GM21360 (cell line): ENCODE measurements around the gene LRCH1.

Source experiments
- ATAC-seq: cut with Tn5 transposase; IDR thresholded peaks from one replicate; pipeline ENCODE4 v1.9.1; 2021; ENCODE audit warnings: mild to moderate bottlenecking, moderate library complexity; ENCODE audit not compliant: unreplicated experiment

Gene LRCH1

GRCh38 chr13:46561691-46562090 lies 8.7 kb downstream of the LRCH1 start:
- ATAC-seq = no peak

- ATAC-seq = no peak
Observed at GRCh38 chr13:46562152-46562551, 9.2 kb downstream of the LRCH1 start.

- ATAC-seq = no peak
Observed at GRCh38 chr13:46562581-46562980, 9.6 kb downstream of the LRCH1 start.

- peak; percentile 61 for ATAC-seq
Observed at GRCh38 chr13:46565808-46566750, 13.1 kb downstream of the LRCH1 start.

- no peak for ATAC-seq
Observed at GRCh38 chr13:46567671-46568070, 14.7 kb downstream of the LRCH1 start.

GRCh38 chr13:46569456-46569855 lies 16.5 kb downstream of the LRCH1 start:
- ATAC-seq = no peak

GRCh38 chr13:46570273-46570672 lies 17.3 kb downstream of the LRCH1 start:
- ATAC-seq = no peak

GRCh38 chr13:46571189-46571908 lies 18.4 kb downstream of the LRCH1 start:
- peak; percentile 37 for ATAC-seq

GRCh38 chr13:46571909-46572595 lies 19.1 kb downstream of the LRCH1 start:
- ATAC-seq = no peak

GRCh38 chr13:46572752-46573431 lies 19.9 kb downstream of the LRCH1 start:
- ATAC-seq = peak; percentile 36

- peak; percentile 39 for ATAC-seq
Observed at GRCh38 chr13:46575301-46575771, 22.4 kb downstream of the LRCH1 start.

GRCh38 chr13:46575818-46576221 lies 22.9 kb downstream of the LRCH1 start:
- no peak for ATAC-seq

- no peak for ATAC-seq
Observed at GRCh38 chr13:46576762-46577161, 23.8 kb downstream of the LRCH1 start.

- peak; percentile 5 for ATAC-seq
Observed at GRCh38 chr13:46577696-46578589, 25.0 kb downstream of the LRCH1 start.

GRCh38 chr13:46578590-46578975 lies 25.6 kb downstream of the LRCH1 start:
- peak; percentile 45 for ATAC-seq

- ATAC-seq = no peak
Observed at GRCh38 chr13:46580362-46580839, 27.4 kb downstream of the LRCH1 start.

- no peak for ATAC-seq
Observed at GRCh38 chr13:46582190-46582589, 29.2 kb downstream of the LRCH1 start.

- ATAC-seq = no peak
Observed at GRCh38 chr13:46586751-46587514, 34.0 kb downstream of the LRCH1 start.
